ENCODE data around the gene PLEKHA1.

DNA sequence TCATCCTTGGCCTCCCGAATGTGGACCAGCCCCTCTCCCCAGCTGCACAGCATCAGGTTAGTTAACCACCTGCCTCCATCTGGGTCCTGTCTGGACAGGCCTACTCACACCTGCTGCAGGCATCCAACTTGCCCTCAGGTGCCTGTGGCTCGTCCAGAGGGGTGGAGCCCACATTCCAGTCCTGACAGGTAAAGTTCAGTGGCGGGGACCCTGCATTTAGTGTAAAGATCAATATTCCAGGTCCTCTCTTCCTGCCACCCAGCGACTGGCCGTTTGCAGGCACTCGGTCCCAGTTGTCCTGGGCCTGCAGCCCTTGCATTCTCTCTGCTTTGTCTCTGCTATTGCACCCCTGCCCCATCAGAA is 101.8 kb downstream of the PLEKHA1 start:
- TF ChIP-seq, protein P1, sequence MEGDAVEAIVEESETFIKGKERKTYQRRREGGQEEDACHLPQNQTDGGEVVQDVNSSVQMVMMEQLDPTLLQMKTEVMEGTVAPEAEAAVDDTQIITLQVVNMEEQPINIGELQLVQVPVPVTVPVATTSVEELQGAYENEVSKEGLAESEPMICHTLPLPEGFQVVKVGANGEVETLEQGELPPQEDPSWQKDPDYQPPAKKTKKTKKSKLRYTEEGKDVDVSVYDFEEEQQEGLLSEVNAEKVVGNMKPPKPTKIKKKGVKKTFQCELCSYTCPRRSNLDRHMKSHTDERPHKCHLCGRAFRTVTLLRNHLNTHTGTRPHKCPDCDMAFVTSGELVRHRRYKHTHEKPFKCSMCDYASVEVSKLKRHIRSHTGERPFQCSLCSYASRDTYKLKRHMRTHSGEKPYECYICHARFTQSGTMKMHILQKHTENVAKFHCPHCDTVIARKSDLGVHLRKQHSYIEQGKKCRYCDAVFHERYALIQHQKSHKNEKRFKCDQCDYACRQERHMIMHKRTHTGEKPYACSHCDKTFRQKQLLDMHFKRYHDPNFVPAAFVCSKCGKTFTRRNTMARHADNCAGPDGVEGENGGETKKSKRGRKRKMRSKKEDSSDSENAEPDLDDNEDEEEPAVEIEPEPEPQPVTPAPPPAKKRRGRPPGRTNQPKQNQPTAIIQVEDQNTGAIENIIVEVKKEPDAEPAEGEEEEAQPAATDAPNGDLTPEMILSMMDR (conservative IDR thresholded peaks at IDR 0.05; ENCODE audit: low read depth, low read length) = no peak
- TF ChIP-seq EZH2 (IDR thresholded peaks at IDR 0.05; ENCODE audit: borderline replicate concordance, low read depth, low read length, poor library complexity, severe bottlenecking) = no peak

Measured in A673 (cell line).